ENCODE results near the gene EPHB4.

EPHB4 gene

DNA sequence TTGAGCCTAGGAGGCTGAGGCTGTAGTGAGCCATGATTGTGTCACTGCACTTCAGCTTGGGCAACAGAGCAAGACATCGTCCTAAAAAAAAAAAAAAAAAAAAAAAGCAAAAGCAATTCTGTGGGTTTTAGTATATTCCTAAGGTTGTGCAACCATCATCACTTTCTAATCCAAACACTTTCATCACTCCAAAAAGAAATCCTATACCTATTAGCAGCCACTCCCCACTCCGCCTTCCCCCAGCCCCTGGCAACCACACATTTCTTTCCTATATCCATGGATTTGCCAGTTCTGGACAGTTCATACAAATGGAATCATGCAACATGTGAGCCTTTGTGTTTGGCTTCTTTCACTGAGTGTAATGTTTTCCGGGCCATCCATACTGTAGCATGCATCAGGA, 73.6 kb downstream of the EPHB4 start:
- TF ChIP-seq, protein P1, sequence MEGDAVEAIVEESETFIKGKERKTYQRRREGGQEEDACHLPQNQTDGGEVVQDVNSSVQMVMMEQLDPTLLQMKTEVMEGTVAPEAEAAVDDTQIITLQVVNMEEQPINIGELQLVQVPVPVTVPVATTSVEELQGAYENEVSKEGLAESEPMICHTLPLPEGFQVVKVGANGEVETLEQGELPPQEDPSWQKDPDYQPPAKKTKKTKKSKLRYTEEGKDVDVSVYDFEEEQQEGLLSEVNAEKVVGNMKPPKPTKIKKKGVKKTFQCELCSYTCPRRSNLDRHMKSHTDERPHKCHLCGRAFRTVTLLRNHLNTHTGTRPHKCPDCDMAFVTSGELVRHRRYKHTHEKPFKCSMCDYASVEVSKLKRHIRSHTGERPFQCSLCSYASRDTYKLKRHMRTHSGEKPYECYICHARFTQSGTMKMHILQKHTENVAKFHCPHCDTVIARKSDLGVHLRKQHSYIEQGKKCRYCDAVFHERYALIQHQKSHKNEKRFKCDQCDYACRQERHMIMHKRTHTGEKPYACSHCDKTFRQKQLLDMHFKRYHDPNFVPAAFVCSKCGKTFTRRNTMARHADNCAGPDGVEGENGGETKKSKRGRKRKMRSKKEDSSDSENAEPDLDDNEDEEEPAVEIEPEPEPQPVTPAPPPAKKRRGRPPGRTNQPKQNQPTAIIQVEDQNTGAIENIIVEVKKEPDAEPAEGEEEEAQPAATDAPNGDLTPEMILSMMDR (IDR thresholded peaks at IDR 0.05; ENCODE audit: low read depth, low read length, missing control alignments) = no peak
- H3K4me3 ChIP-seq (ENCODE audit: low read depth, low read length) = no peak overlapping the region
- DNase-seq (ENCODE audit: low read depth) = no peak
- in situ Hi-C loops (cut with HindIII; ENCODE audit: low sequenced_read_pairs) = no loop called here

GRCh38 chr7:100752994-100753393, 74.3 kb downstream of the EPHB4 start:
- TF ChIP-seq, protein P1 (IDR thresholded peaks at IDR 0.05; ENCODE audit: low read depth, low read length, missing control alignments) = no peak
- in situ Hi-C loops (cut with HindIII; ENCODE audit: low sequenced_read_pairs) = no loop called here
- DNase-seq (ENCODE audit: low read depth) = no peak
- no peak overlapping the region for H3K4me3 ChIP-seq (ENCODE audit: low read depth, low read length)

Measured in astrocyte of the cerebellum (primary cell).